ENCODE measurements around the gene SOCS4. TPM values are rescaled to one million over a fixed set of nuclear protein-coding genes. Genes with fewer than 3 reads are reported as not detected.
A peak's percentile ranks its signal among the peaks of the same experiment; 100 is the strongest.

Gene SOCS4, protein sequence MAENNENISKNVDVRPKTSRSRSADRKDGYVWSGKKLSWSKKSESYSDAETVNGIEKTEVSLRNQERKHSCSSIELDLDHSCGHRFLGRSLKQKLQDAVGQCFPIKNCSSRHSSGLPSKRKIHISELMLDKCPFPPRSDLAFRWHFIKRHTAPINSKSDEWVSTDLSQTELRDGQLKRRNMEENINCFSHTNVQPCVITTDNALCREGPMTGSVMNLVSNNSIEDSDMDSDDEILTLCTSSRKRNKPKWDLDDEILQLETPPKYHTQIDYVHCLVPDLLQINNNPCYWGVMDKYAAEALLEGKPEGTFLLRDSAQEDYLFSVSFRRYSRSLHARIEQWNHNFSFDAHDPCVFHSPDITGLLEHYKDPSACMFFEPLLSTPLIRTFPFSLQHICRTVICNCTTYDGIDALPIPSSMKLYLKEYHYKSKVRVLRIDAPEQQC
- total RNA-seq: 17.9 TPM
- long read RNA-seq, full-length matches to known transcripts: 2 of 8 reads
- long read RNA-seq, partial matches to known transcripts: 0 of 8 reads
- long read RNA-seq, other reads (novel, unspliced or antisense): 6 of 8 reads

DNA sequence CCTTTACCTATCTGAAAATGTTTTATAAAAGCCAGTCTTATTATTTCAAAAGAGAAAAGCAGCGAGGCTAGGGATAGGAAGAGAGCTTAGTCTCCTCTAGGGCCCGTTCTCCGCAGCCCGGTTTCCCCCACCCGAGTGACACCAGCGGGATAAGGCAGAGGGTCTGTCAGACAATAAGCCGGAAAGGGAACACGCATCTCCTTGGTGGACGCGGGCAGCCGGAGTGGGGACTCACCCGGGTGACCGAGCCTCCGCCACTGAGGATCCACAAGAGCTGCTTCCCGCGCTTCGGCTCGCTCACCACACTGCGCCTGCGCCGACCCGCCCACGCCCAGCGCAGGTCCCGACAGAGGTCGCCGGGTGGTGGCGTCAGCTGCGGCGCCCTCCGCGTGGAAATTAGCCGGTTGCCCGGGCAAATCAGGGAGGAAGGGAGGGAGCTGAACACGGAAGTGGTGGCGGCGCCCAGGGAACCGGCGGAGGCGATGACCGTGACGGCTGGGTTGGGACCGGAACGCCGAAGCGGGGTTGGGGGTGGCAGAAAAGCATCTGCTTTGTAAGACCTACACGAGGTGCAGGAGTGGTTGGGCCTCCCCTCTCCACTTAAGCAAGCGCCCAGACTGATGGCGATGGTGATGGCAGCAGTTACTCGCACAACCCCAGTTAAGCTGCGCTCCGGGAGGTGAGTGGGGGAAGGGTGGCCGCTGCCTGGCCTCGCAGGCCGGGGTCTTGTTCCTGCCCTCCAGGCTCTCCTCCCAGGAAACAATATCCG is at the start of gene SOCS4, which contains the start of gene WDHD1:
Gene SOCS4, plus strand, starts transcription at position 444 of the 769 bp plus-strand sequence. CDS start 15,806 bp downstream, outside the sequence.
Gene WDHD1, minus strand, starts transcription at position 307 of the 769 bp plus-strand sequence. CDS start 312 bp downstream, outside the sequence.
- DNase-seq (peak; percentile 97), ATAC-seq (peak; percentile 99 to 100)
- H3K4me1 ChIP-seq: peaks cover 49% of the 10 kb centered on the region
- TF ChIP-seq, protein P1, sequence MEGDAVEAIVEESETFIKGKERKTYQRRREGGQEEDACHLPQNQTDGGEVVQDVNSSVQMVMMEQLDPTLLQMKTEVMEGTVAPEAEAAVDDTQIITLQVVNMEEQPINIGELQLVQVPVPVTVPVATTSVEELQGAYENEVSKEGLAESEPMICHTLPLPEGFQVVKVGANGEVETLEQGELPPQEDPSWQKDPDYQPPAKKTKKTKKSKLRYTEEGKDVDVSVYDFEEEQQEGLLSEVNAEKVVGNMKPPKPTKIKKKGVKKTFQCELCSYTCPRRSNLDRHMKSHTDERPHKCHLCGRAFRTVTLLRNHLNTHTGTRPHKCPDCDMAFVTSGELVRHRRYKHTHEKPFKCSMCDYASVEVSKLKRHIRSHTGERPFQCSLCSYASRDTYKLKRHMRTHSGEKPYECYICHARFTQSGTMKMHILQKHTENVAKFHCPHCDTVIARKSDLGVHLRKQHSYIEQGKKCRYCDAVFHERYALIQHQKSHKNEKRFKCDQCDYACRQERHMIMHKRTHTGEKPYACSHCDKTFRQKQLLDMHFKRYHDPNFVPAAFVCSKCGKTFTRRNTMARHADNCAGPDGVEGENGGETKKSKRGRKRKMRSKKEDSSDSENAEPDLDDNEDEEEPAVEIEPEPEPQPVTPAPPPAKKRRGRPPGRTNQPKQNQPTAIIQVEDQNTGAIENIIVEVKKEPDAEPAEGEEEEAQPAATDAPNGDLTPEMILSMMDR (IDR thresholded peaks at IDR 0.05): peak; percentile 30
- intact Hi-C loops (cut with DNase I): no loop called here
- peak within 1 kb of the TSS; percentile 91 for H3K27ac ChIP-seq
- H3K9me3 ChIP-seq: no peaks in the 10 kb centered on the region
- H3K27me3 ChIP-seq (ENCODE audit: low read depth): no peaks in the 10 kb centered on the region
- peak within 1 kb of the TSS; percentile 87 for H3K4me3 ChIP-seq
- peaks cover 3% of the 10 kb centered on the region for H3K36me3 ChIP-seq

DNA sequence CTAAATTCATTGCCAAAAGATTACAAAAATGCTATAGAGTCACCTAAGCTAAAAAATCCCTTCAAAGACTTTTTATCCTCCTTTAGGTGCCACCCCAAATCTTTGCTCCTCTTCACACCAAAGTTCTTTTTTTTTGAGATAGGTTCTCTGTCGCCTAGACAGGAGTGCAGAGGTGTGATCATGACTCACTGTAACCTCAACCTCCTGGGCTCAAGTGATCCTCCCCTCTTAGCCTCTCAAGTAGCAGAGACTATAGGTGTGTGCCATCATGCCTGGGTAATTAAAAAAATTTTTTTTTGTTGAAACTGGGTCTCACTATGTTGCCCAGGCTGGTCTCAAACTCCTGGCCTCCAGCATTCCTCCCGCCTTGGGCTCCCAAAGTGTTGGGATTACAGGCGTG is 48.0 kb upstream of the SOCS4 start:
- H3K36me3 ChIP-seq: no peaks in the 10 kb centered on the region
- no peak overlapping the region for H3K27ac ChIP-seq
- no peaks in the 10 kb centered on the region for H3K27me3 ChIP-seq (ENCODE audit: low read depth)
- intact Hi-C loops (cut with DNase I): no loop called here
- H3K4me1 ChIP-seq: no peaks in the 10 kb centered on the region
- DNase-seq (no peak), ATAC-seq (no peak)
- TF ChIP-seq, protein P1 (IDR thresholded peaks at IDR 0.05): no peak
- no peaks in the 10 kb centered on the region for H3K9me3 ChIP-seq
- no peak overlapping the region for H3K4me3 ChIP-seq

DNA sequence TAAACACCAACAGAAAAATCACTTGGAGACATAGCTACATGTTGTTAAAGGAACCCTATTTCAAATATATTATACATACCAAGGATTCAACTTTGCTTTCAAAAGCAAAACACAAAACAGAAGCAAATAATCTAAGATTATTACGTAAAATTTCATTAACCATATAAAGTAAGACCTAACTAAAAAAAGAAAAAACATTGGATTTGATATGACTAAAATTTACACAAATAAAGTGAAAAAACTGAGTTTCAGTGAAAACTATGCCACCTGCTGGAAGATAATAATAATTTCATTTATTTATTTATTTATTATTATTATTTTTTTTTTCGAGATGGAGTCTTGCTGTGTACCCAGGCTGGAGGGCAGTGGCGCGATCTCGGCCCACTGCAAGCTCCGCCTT is 45.3 kb upstream of the SOCS4 start:
- TF ChIP-seq, protein P1 (IDR thresholded peaks at IDR 0.05): peak; percentile 29
- intact Hi-C loops (cut with DNase I): no loop called here
- Histone ChIP-seq H3K4me1 (no peaks in the 10 kb centered on the region), H3K9me3 (no peaks in the 10 kb centered on the region), H3K27ac (no peak overlapping the region), H3K4me3 (no peak overlapping the region), H3K36me3 (no peaks in the 10 kb centered on the region), H3K27me3 (ENCODE audit: low read depth) (no peaks in the 10 kb centered on the region)
- no peak for DNase-seq
- ATAC-seq: no peak

DNA sequence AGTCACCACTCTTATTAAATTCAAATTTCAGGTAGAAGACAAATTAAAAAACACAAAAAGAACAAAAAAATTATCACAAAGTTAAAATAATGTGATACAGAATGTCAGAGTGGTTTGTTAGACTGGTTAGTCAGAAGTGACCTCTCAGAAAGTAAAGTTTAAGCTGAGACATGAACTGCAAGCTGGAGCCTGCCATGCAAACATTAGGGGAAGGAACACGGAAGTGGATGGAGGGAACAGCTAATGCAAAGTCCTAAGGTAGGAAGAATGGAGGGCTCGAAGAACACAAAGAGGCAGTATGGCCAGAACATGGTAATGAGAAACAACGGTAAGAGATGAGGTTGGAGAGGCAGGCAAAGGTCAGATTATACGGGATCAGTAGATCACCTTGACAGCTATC is 41.9 kb upstream of the SOCS4 start:
- H3K27ac ChIP-seq: no peak overlapping the region
- H3K9me3 ChIP-seq: no peaks in the 10 kb centered on the region
- H3K4me3 ChIP-seq: no peak overlapping the region
- H3K4me1 ChIP-seq: no peaks in the 10 kb centered on the region
- intact Hi-C loops (cut with DNase I): no loop called here
- H3K27me3 ChIP-seq (ENCODE audit: low read depth): no peaks in the 10 kb centered on the region
- ATAC-seq (no peak), DNase-seq (no peak)
- no peaks in the 10 kb centered on the region for H3K36me3 ChIP-seq
- TF ChIP-seq, protein P1 (IDR thresholded peaks at IDR 0.05): no peak

DNA sequence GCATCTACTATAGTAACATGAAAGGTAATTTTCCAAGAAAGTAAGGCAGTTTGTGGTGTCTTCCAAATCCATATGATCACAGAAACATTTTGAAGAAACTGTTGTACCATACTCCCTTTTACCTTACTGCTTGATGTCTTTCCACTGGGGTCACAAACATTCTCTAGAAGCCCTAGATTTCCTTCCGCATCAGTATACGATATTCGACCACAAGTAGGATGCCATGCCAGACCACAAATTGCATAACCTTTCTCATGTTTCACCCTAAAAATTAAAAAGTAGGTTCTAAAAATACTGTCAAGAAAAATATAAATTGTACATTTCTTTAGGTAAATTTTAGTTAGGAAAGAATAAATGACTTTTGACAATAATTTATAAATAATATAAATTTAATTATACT is 26.7 kb upstream of the SOCS4 start:
- intact Hi-C loops (cut with DNase I): no loop called here
- Histone ChIP-seq H3K9me3 (no peaks in the 10 kb centered on the region), H3K27ac (no peak overlapping the region), H3K36me3 (no peaks in the 10 kb centered on the region), H3K4me3 (no peak overlapping the region), H3K27me3 (ENCODE audit: low read depth) (no peaks in the 10 kb centered on the region), H3K4me1 (no peaks in the 10 kb centered on the region)
- TF ChIP-seq, protein P1 (IDR thresholded peaks at IDR 0.05): no peak
- no peak for DNase-seq
- no peak for ATAC-seq
